MCF 10A (cell line): ENCODE data around the gene STAU1. TPM values are rescaled to one million over a fixed set of nuclear protein-coding genes. Genes with fewer than 3 reads are reported as not detected.

Source experiments
- BruUV-seq: library from RNA; stranded (reverse); fragments of 400-500 nt; replicated peaks from 2 replicates; lab custom pipeline; 2021; lab: Mats Ljungman, UMichigan
- CTCF ChIA-PET: fragments of 300-600 bp; sonication (Branson Sonifier 250); formaldehyde crosslinking; extraction: SDS; loops from one replicate; lab custom pipeline; 2021; ENCODE audit warnings: antibody characterized with exemption, inconsistent platforms; lab: Yijun Ruan, JAX
- POLR2A ChIA-PET: fragments of 300-600, 350-650 bp; sonication (Branson Sonifier 250); formaldehyde crosslinking; extraction: SDS; loops from one replicate; lab custom pipeline; 2020; ENCODE audit warnings: antibody characterized with exemption, inconsistent platforms; lab: Yijun Ruan, JAX
- DNase-seq: peaks from one replicate; pipeline ENCODE4 v3.0.0-alpha.2; 2018; ENCODE audit not compliant: unreplicated experiment
- H3K27ac Mint-ChIP-seq: one replicate; pipeline ENCODE4 v1.8.0; 2022; ENCODE audit warnings: mild to moderate bottlenecking, low read depth, mixed read lengths; ENCODE audit not compliant: unreplicated experiment
- H3K27me3 Mint-ChIP-seq: one replicate; pipeline ENCODE4 v1.8.0; 2022; ENCODE audit warnings: mixed read lengths; ENCODE audit not compliant: insufficient read depth, unreplicated experiment
- H3K36me3 Mint-ChIP-seq: one replicate; pipeline ENCODE4 v1.8.0; 2022; ENCODE audit warnings: mild to moderate bottlenecking, moderate library complexity, mixed read lengths; ENCODE audit not compliant: insufficient read depth, unreplicated experiment
- H3K4me1 Mint-ChIP-seq: one replicate; pipeline ENCODE4 v1.8.0; 2022; ENCODE audit warnings: mixed read lengths; ENCODE audit not compliant: insufficient read depth, unreplicated experiment
- H3K4me3 Mint-ChIP-seq: one replicate; pipeline ENCODE4 v1.8.0; 2022; ENCODE audit warnings: mild to moderate bottlenecking, moderate library complexity, mixed read lengths; ENCODE audit not compliant: unreplicated experiment
- H3K9me3 Mint-ChIP-seq: one replicate; pipeline ENCODE4 v1.8.0; 2022; ENCODE audit warnings: mixed read lengths; ENCODE audit not compliant: unreplicated experiment
- CTCF ChIP-seq: fragments of 200-600 bp; IDR thresholded peaks from one replicate; pipeline ENCODE4 v1.8.0; 2022; ENCODE audit warnings: antibody characterized with exemption, mild to moderate bottlenecking; ENCODE audit not compliant: unreplicated experiment
- intact Hi-C: fragments of 100-400 bp; cut with micrococcal nuclease; formaldehyde crosslinking; loops from 2 replicates; pipeline ENCODE4 v1.14.1; 2022
- total RNA-seq: library from RNA; stranded (reverse); gene quantifications from 2 replicates; pipeline ENCODE4 v1.2.3, GENCODE V29; 2022

The STAU1 gene
- total RNA-seq, 1 experiment from 2014 or later, result 110 TPM

- DNase-seq, result peak; percentile 94
- CTCF ChIA-PET, result interaction anchor here (0.5 to 6.5 kb wide), 50 partner anchors 8 to 568 kb away, joined by 3 to 173 read pairs (median 4); no protein-coding TSS in a partner anchor
- POLR2A ChIA-PET, result interaction anchor here (0.5 to 7.7 kb wide), 10 partner anchors 19 to 938 kb away, joined by 3 to 150 read pairs (median 6); partner anchors contain the start of genes CSE1L, STAU1 and ZNFX1
- Mint-ChIP-seq H3K36me3 (peaks cover 8% of the 10 kb centered on the region), H3K27me3 (no peaks in the 10 kb centered on the region), H3K4me1 (peaks cover 6% of the 10 kb centered on the region), H3K4me3 (no peak overlapping the region), H3K27ac (no peak overlapping the region), H3K9me3 (no peaks in the 10 kb centered on the region)
- BruUV-seq, result no TSS peak
- intact Hi-C loops, result loop anchor here (1.0 to 10.0 kb wide), 2 partner anchors 84 to 582 kb away; no protein-coding TSS in a partner anchor
- peak; percentile 75 for TF ChIP-seq CTCF
These were observed 29.0 kb upstream of the STAU1 start for GRCh38 chr20:49216991-49217578.

GRCh38 chr20:49215232-49215631 is 27.1 kb upstream of the STAU1 start:
- CTCF ChIA-PET, result interaction anchor here (0.6 to 6.5 kb wide), 8 partner anchors 9 to 240 kb away, joined by 3 to 173 read pairs (median 15); no protein-coding TSS in a partner anchor
- Mint-ChIP-seq H3K4me1 (peaks cover 6% of the 10 kb centered on the region), H3K27me3 (no peaks in the 10 kb centered on the region), H3K36me3 (no peaks in the 10 kb centered on the region), H3K4me3 (no peak overlapping the region), H3K27ac (no peak overlapping the region), H3K9me3 (peaks cover 5% of the 10 kb centered on the region)
- intact Hi-C loops, result loop anchor here (10.0 kb wide), 1 partner anchor 580 kb away; no protein-coding TSS in a partner anchor
- POLR2A ChIA-PET, result interaction anchor here (0.9 to 7.7 kb wide), 4 partner anchors 11 to 82 kb away, joined by 3 to 150 read pairs (median 4); partner anchors contain the start of gene STAU1
- TF ChIP-seq CTCF, result no peak
- BruUV-seq, result no TSS peak
- no peak for DNase-seq

GRCh38 chr20:49214571-49214970 is 26.4 kb upstream of the STAU1 start:
- H3K4me3 Mint-ChIP-seq, result no peak overlapping the region
- no peaks in the 10 kb centered on the region for H3K36me3 Mint-ChIP-seq
- TF ChIP-seq CTCF, result no peak
- POLR2A ChIA-PET, result interaction anchor here (0.7 to 7.7 kb wide), 5 partner anchors 11 to 82 kb away, joined by 3 to 150 read pairs (median 3); partner anchors contain the start of gene STAU1
- BruUV-seq, result no TSS peak
- no peaks in the 10 kb centered on the region for H3K27me3 Mint-ChIP-seq
- peaks cover 6% of the 10 kb centered on the region for H3K4me1 Mint-ChIP-seq
- peaks cover 8% of the 10 kb centered on the region for H3K9me3 Mint-ChIP-seq
- intact Hi-C loops, result loop anchor here (10.0 kb wide), 1 partner anchor 580 kb away; no protein-coding TSS in a partner anchor
- no peak for DNase-seq
- no peak overlapping the region for H3K27ac Mint-ChIP-seq
- CTCF ChIA-PET, result interaction anchor here (0.9 to 6.5 kb wide), 5 partner anchors 9 to 113 kb away, joined by 3 to 173 read pairs (median 3); no protein-coding TSS in a partner anchor

- ChIA-PET POLR2A (no interaction called here), CTCF (interaction anchor here (0.6 to 0.7 kb wide), 2 partner anchors 199 to 246 kb away, joined by 3 read pairs; no protein-coding TSS in a partner anchor)
- no peaks in the 10 kb centered on the region for H3K27me3 Mint-ChIP-seq
- H3K4me3 Mint-ChIP-seq, result no peak overlapping the region
- H3K27ac Mint-ChIP-seq, result no peak overlapping the region
- H3K4me1 Mint-ChIP-seq, result no peaks in the 10 kb centered on the region
- no peak for DNase-seq
- no TSS peak for BruUV-seq
- peaks cover 8% of the 10 kb centered on the region for H3K9me3 Mint-ChIP-seq
- no peak for TF ChIP-seq CTCF
- intact Hi-C loops, result loop anchor here (10.0 kb wide), 1 partner anchor 576 kb away; no protein-coding TSS in a partner anchor
- H3K36me3 Mint-ChIP-seq, result no peaks in the 10 kb centered on the region
These were observed 22.6 kb upstream of the STAU1 start for GRCh38 chr20:49210757-49211110.
